Measurements from ENCODE around the gene BTLA.

Gene BTLA

GRCh38 chr3:112491373-112491772 lies 7.9 kb downstream of the BTLA start:
- in situ Hi-C loops (cut with MboI; ENCODE audit: low pct_unique_long_range_greater_than_20kb, low sequenced_read_pairs, unreplicated experiment): no loop called here
- DNase-seq (ENCODE audit: low spot score): no peak
- TF ChIP-seq CTCF (IDR thresholded peaks at IDR 0.05; ENCODE audit: extremely low read depth, insufficient read depth, missing control alignments): no peak

GRCh38 chr3:112489674-112490479 lies 9.4 kb downstream of the BTLA start:
- TF ChIP-seq CTCF (IDR thresholded peaks at IDR 0.05; ENCODE audit: extremely low read depth, insufficient read depth, missing control alignments): no peak
- DNase-seq (ENCODE audit: low spot score): peak; percentile 26
- in situ Hi-C loops (cut with MboI; ENCODE audit: low pct_unique_long_range_greater_than_20kb, low sequenced_read_pairs, unreplicated experiment): no loop called here

GRCh38 chr3:112486811-112487505 lies 12.3 kb downstream of the BTLA start:
- TF ChIP-seq CTCF (IDR thresholded peaks at IDR 0.05; ENCODE audit: extremely low read depth, insufficient read depth, missing control alignments): no peak
- DNase-seq (ENCODE audit: low spot score): no peak
- in situ Hi-C loops (cut with MboI; ENCODE audit: low pct_unique_long_range_greater_than_20kb, low sequenced_read_pairs, unreplicated experiment): no loop called here

GRCh38 chr3:112484352-112484751 lies 14.9 kb downstream of the BTLA start:
- in situ Hi-C loops (cut with MboI; ENCODE audit: low pct_unique_long_range_greater_than_20kb, low sequenced_read_pairs, unreplicated experiment): no loop called here

GRCh38 chr3:112482675-112483074 lies 16.6 kb downstream of the BTLA start:
- in situ Hi-C loops (cut with MboI; ENCODE audit: low pct_unique_long_range_greater_than_20kb, low sequenced_read_pairs, unreplicated experiment): no loop called here
- TF ChIP-seq CTCF (IDR thresholded peaks at IDR 0.05; ENCODE audit: extremely low read depth, insufficient read depth, missing control alignments): no peak
- DNase-seq (ENCODE audit: low spot score): no peak

More at GRCh38 chr3:112484352-112484751, 14.9 kb downstream of the BTLA start:
- no peak for DNase-seq (ENCODE audit: low spot score)
- no peak for TF ChIP-seq CTCF (IDR thresholded peaks at IDR 0.05; ENCODE audit: extremely low read depth, insufficient read depth, missing control alignments)

GRCh38 chr3:112481302-112481721 lies 18.0 kb downstream of the BTLA start:
- TF ChIP-seq CTCF (IDR thresholded peaks at IDR 0.05; ENCODE audit: extremely low read depth, insufficient read depth, missing control alignments): no peak
- no peak for DNase-seq (ENCODE audit: low spot score)
- in situ Hi-C loops (cut with MboI; ENCODE audit: low pct_unique_long_range_greater_than_20kb, low sequenced_read_pairs, unreplicated experiment): no loop called here

Data from GM13977 (cell line).